ENCODE data around the gene BTBD10.

GRCh38 chr11:13349581-13349980, 113.4 kb downstream of the BTBD10 start:
- TF ChIP-seq CTCF (IDR thresholded peaks at IDR 0.05) (no peak), POLR2A (IDR thresholded peaks at IDR 0.05) (no peak)
